ENCODE data around the gene TMEM131. TPM values are rescaled to one million over a fixed set of nuclear protein-coding genes. Genes with fewer than 3 reads are reported as not detected.

TMEM131 gene
- total RNA-seq, 1 donor, result 43.6 TPM

- TF ChIP-seq, protein P1, sequence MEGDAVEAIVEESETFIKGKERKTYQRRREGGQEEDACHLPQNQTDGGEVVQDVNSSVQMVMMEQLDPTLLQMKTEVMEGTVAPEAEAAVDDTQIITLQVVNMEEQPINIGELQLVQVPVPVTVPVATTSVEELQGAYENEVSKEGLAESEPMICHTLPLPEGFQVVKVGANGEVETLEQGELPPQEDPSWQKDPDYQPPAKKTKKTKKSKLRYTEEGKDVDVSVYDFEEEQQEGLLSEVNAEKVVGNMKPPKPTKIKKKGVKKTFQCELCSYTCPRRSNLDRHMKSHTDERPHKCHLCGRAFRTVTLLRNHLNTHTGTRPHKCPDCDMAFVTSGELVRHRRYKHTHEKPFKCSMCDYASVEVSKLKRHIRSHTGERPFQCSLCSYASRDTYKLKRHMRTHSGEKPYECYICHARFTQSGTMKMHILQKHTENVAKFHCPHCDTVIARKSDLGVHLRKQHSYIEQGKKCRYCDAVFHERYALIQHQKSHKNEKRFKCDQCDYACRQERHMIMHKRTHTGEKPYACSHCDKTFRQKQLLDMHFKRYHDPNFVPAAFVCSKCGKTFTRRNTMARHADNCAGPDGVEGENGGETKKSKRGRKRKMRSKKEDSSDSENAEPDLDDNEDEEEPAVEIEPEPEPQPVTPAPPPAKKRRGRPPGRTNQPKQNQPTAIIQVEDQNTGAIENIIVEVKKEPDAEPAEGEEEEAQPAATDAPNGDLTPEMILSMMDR (IDR thresholded peaks at IDR 0.05; ENCODE audit: insufficient read depth, low read depth, low read length), result no peak
- H3K4me3 ChIP-seq (ENCODE audit: low read depth, low read length), result no peak overlapping the region
- DNase-seq (ENCODE audit: low read depth), result no peak
Measured at GRCh38 chr2:97718051-97718882, 277.5 kb downstream of the TMEM131 start.

DNA sequence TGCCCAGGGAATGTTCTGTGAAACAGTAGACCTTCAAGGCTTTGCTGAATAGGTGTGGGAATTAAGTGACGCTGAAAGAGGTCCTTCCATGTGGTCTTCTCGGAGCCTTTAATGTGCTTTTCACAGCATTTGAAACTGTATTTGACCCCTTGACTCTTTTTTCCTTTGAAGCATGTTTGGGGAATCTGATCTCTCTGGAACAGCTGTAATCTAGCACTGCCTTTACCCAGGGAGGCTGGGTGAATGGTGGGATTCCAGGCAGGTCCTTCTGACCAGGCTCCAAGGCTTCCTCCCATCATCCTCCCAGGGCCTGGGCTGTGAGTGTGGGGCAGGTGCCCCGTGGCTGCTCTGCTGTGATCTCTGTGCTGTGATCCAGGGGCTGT is 278.1 kb downstream of the TMEM131 start:
- TF ChIP-seq, protein P1 (IDR thresholded peaks at IDR 0.05; ENCODE audit: insufficient read depth, low read depth, low read length), result no peak
- H3K4me3 ChIP-seq (ENCODE audit: low read depth, low read length), result no peak overlapping the region
- DNase-seq (ENCODE audit: low read depth), result no peak

- H3K4me3 ChIP-seq (ENCODE audit: low read depth, low read length), result no peak overlapping the region
- DNase-seq (ENCODE audit: low read depth), result no peak
- TF ChIP-seq, protein P1 (IDR thresholded peaks at IDR 0.05; ENCODE audit: insufficient read depth, low read depth, low read length), result no peak
Measured at GRCh38 chr2:97716695-97717612, 278.8 kb downstream of the TMEM131 start.

DNA sequence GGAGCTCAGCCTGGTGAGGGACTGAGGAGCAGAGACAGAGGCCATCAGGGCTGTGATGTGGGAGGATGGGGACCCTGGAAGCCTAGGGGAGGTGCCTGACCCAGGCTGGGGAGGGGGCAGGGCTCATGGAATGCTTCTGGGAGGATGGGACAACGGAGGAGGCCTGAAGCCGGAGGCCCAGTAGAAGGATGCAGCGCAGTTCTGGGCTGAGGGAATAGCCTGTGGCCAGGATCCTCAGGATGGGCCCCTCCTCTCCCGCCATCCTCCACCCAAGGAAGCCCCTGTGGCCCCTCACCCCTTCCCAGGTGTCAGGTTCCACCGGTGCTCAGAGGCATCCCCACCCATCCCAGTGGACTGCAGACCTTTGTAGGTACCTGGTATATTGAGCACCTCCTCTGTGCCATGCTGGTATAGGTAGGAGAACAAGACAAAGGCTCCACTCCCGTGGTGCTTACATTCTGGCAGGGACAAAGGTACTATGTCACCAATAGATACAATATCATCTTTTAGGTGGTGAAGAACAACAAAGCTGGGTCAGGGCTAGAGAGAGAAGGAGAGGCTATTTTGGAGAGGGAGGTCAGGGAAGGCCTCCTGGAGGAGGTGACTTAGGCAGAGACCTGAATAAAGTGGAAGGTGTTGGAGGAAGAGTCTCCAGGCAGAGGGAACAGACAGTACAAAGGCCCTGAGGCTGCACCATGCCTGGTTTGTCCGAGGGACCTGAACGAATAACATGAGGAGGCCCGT is 279.6 kb downstream of the TMEM131 start:
- TF ChIP-seq, protein P1 (IDR thresholded peaks at IDR 0.05; ENCODE audit: insufficient read depth, low read depth, low read length), result no peak
- no peak for DNase-seq (ENCODE audit: low read depth)
- no peak overlapping the region for H3K4me3 ChIP-seq (ENCODE audit: low read depth, low read length)

GRCh38 chr2:97714950-97715652 is 280.6 kb downstream of the TMEM131 start:
- TF ChIP-seq, protein P1 (IDR thresholded peaks at IDR 0.05; ENCODE audit: insufficient read depth, low read depth, low read length), result no peak
- no peak for DNase-seq (ENCODE audit: low read depth)
- no peak overlapping the region for H3K4me3 ChIP-seq (ENCODE audit: low read depth, low read length)

All from fibroblast of villous mesenchyme (primary cell).